ENCODE data around the gene CDK19.

The CDK19 gene

GRCh38 chr6:110561696-110562095 lies 253.6 kb downstream of the CDK19 start:
- no peaks in the 10 kb centered on the region for H3K79me2 ChIP-seq (ENCODE audit: insufficient read depth, low read length)
- no peak for TF ChIP-seq CTCF (IDR thresholded peaks at IDR 0.05; ENCODE audit: low read length)
- TF ChIP-seq EZH2 (IDR thresholded peaks at IDR 0.05; ENCODE audit: borderline replicate concordance, low read length), result no peak
- H2AFZ ChIP-seq (ENCODE audit: low read length), result no peak overlapping the region
- no peaks in the 10 kb centered on the region for H3K9me3 ChIP-seq (ENCODE audit: low read length)
- no peak overlapping the region for H3K4me2 ChIP-seq (ENCODE audit: low read length)
- no peak overlapping the region for H3K9ac ChIP-seq (ENCODE audit: low read length)
- no peaks in the 10 kb centered on the region for H3K9me2 ChIP-seq (ENCODE audit: low read depth, low read length)
- H3K36me3 ChIP-seq (ENCODE audit: insufficient read depth, low read length), result no peaks in the 10 kb centered on the region
- no peak overlapping the region for H3K27ac ChIP-seq (ENCODE audit: low read depth, low read length, poor library complexity, severe bottlenecking)
- no peaks in the 10 kb centered on the region for H3K27me3 ChIP-seq (ENCODE audit: insufficient read depth, low read length)
- no peaks in the 10 kb centered on the region for H3K4me1 ChIP-seq (ENCODE audit: insufficient read depth, low read length, severe bottlenecking)
- no peak overlapping the region for H3K4me3 ChIP-seq (ENCODE audit: low read depth, low read length, poor library complexity, severe bottlenecking)
- no peaks in the 10 kb centered on the region for H4K20me1 ChIP-seq (ENCODE audit: insufficient read depth, low read length)
- H3F3A ChIP-seq (ENCODE audit: insufficient read depth, low read length), result no peaks in the 10 kb centered on the region

GRCh38 chr6:110561008-110561396 lies 254.3 kb downstream of the CDK19 start:
- no peaks in the 10 kb centered on the region for H3K36me3 ChIP-seq (ENCODE audit: insufficient read depth, low read length)
- no peaks in the 10 kb centered on the region for H3F3A ChIP-seq (ENCODE audit: insufficient read depth, low read length)
- H2AFZ ChIP-seq (ENCODE audit: low read length), result no peak overlapping the region
- no peak overlapping the region for H3K4me2 ChIP-seq (ENCODE audit: low read length)
- H3K4me3 ChIP-seq (ENCODE audit: low read depth, low read length, poor library complexity, severe bottlenecking), result no peak overlapping the region
- H3K27me3 ChIP-seq (ENCODE audit: insufficient read depth, low read length), result no peaks in the 10 kb centered on the region
- no peaks in the 10 kb centered on the region for H3K9me2 ChIP-seq (ENCODE audit: low read depth, low read length)
- no peak overlapping the region for H3K9ac ChIP-seq (ENCODE audit: low read length)
- no peaks in the 10 kb centered on the region for H4K20me1 ChIP-seq (ENCODE audit: insufficient read depth, low read length)
- TF ChIP-seq EZH2 (IDR thresholded peaks at IDR 0.05; ENCODE audit: borderline replicate concordance, low read length), result no peak
- TF ChIP-seq CTCF (IDR thresholded peaks at IDR 0.05; ENCODE audit: low read length), result no peak
- H3K27ac ChIP-seq (ENCODE audit: low read depth, low read length, poor library complexity, severe bottlenecking), result no peak overlapping the region
- H3K9me3 ChIP-seq (ENCODE audit: low read length), result no peaks in the 10 kb centered on the region
- H3K4me1 ChIP-seq (ENCODE audit: insufficient read depth, low read length, severe bottlenecking), result no peaks in the 10 kb centered on the region
- H3K79me2 ChIP-seq (ENCODE audit: insufficient read depth, low read length), result no peaks in the 10 kb centered on the region

- TF ChIP-seq CTCF (IDR thresholded peaks at IDR 0.05; ENCODE audit: low read length) (no peak), EZH2 (IDR thresholded peaks at IDR 0.05; ENCODE audit: borderline replicate concordance, low read length) (no peak)
- Histone ChIP-seq H3K9ac (ENCODE audit: low read length) (no peak overlapping the region), H3K4me2 (ENCODE audit: low read length) (no peak overlapping the region), H3K27me3 (ENCODE audit: insufficient read depth, low read length) (no peaks in the 10 kb centered on the region), H2AFZ (ENCODE audit: low read length) (no peak overlapping the region), H4K20me1 (ENCODE audit: insufficient read depth, low read length) (no peaks in the 10 kb centered on the region), H3K36me3 (ENCODE audit: insufficient read depth, low read length) (no peaks in the 10 kb centered on the region), H3K79me2 (ENCODE audit: insufficient read depth, low read length) (no peaks in the 10 kb centered on the region), H3K27ac (ENCODE audit: low read depth, low read length, poor library complexity, severe bottlenecking) (no peak overlapping the region), H3K9me3 (ENCODE audit: low read length) (no peaks in the 10 kb centered on the region), H3K9me2 (ENCODE audit: low read depth, low read length) (no peaks in the 10 kb centered on the region), H3K4me1 (ENCODE audit: insufficient read depth, low read length, severe bottlenecking) (no peaks in the 10 kb centered on the region), H3F3A (ENCODE audit: insufficient read depth, low read length) (no peaks in the 10 kb centered on the region), H3K4me3 (ENCODE audit: low read depth, low read length, poor library complexity, severe bottlenecking) (no peak overlapping the region)
These were observed 254.8 kb downstream of the CDK19 start for GRCh38 chr6:110560239-110561007.

Measured in OCI-LY1 (cell line).